Measurements from ENCODE around the gene TTI1. TPM values are rescaled to one million over a fixed set of nuclear protein-coding genes. Genes with fewer than 3 reads are reported as not detected.

TTI1 gene
- total and polyA plus RNA-seq, 2 donors (not counting 1 experiment from before 2014, with no cell fraction given) = 13.9 to 33.9 TPM

DNA sequence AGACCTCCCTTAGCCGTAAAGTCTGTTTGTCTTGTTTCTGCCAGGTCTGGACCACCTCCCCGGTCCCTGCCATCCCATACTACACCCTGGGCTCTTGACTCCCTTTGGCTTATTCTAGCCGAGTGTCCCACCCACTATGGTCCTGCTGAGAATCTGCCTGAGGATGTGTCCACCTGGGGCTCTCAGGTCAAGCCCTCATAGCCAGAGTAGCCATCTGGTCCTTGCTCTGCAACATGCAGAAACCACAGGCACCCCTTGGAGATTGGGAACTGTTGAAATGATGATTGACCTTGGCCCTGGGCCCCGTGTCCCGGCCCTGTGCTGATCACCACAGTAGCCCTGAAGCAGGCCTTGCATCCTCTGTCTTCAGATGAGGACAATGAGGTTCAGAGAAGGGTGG is 86.3 kb downstream of the TTI1 start:
- ATAC-seq (ENCODE audit: low read depth) = no peak
- no peak for TF ChIP-seq EZH2 (IDR thresholded peaks at IDR 0.05; ENCODE audit: borderline replicate concordance, insufficient read depth, low read depth, low read length, poor library complexity, severe bottlenecking)
- TF ChIP-seq, protein P1, sequence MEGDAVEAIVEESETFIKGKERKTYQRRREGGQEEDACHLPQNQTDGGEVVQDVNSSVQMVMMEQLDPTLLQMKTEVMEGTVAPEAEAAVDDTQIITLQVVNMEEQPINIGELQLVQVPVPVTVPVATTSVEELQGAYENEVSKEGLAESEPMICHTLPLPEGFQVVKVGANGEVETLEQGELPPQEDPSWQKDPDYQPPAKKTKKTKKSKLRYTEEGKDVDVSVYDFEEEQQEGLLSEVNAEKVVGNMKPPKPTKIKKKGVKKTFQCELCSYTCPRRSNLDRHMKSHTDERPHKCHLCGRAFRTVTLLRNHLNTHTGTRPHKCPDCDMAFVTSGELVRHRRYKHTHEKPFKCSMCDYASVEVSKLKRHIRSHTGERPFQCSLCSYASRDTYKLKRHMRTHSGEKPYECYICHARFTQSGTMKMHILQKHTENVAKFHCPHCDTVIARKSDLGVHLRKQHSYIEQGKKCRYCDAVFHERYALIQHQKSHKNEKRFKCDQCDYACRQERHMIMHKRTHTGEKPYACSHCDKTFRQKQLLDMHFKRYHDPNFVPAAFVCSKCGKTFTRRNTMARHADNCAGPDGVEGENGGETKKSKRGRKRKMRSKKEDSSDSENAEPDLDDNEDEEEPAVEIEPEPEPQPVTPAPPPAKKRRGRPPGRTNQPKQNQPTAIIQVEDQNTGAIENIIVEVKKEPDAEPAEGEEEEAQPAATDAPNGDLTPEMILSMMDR (IDR thresholded peaks at IDR 0.05) = no peak
- peaks cover under 1% of the 10 kb centered on the region for H3K9me3 Mint-ChIP-seq (ENCODE audit: insufficient read depth)

GRCh38 chr20:37945091-37945547 is 88.1 kb downstream of the TTI1 start:
- 76% methylated on average over 4 of the region's 11 CpGs for WGBS (ENCODE audit: insufficient coverage)
- Mint-ChIP-seq H3K4me1 (no peaks in the 10 kb centered on the region), H3K4me3 (no peak overlapping the region), H3K27me3 (peaks cover 25% of the 10 kb centered on the region), H3K9me3 (ENCODE audit: insufficient read depth) (peaks cover 2% of the 10 kb centered on the region), H3K27ac (no peak overlapping the region)
- H3K79me2 ChIP-seq (ENCODE audit: control insufficient read depth, insufficient read depth, low read length) = no peaks in the 10 kb centered on the region
- DNase-seq (no peak), ATAC-seq (ENCODE audit: low read depth) (no peak)
- intact Hi-C loops (cut with micrococcal nuclease) = no loop called here
- POLR2A ChIA-PET = no interaction called here
- H3K9me3 ChIP-seq (ENCODE audit: control extremely low read depth in 1 of 3, control insufficient read depth in 2 of 3, insufficient read depth in 1 of 3, low read length in 2 of 3) = peaks cover 0 to 21% (median 2%) of the 10 kb centered on the region in 3 donors
- no peak overlapping the region for H3K27ac ChIP-seq (ENCODE audit: low read length in 2 of 2)
- peaks cover 0 to 7% (median 0%) of the 10 kb centered on the region in 4 experiments for H3K27me3 ChIP-seq (replicated peaks in 1 of 4; ENCODE audit: control extremely low read depth in 1 of 4, control insufficient read depth in 3 of 4, insufficient read depth in 4 of 4, low read length in 3 of 4)
- no peak overlapping the region for H3K9ac ChIP-seq (ENCODE audit: low read length)
- no peaks in the 10 kb centered on the region for H4K20me1 ChIP-seq (ENCODE audit: control insufficient read depth, insufficient read depth, low read length, poor library complexity, severe bottlenecking)
- H3K36me3 ChIP-seq (replicated peaks in 1 of 2; ENCODE audit: control extremely low read depth in 1 of 2, control insufficient read depth in 1 of 2, extremely low read depth in 1 of 2, insufficient read depth in 2 of 2, low read length in 1 of 2) = no peaks in the 10 kb centered on the region
- H3K4me1 ChIP-seq (ENCODE audit: control insufficient read depth in 2 of 2, insufficient read depth in 2 of 2, low read length in 2 of 2) = no peaks in the 10 kb centered on the region
- CTCF ChIA-PET = no interaction called here
- no peak overlapping the region for H3K4me2 ChIP-seq (replicated peaks; ENCODE audit: low read depth, low read length, poor library complexity, severe bottlenecking)
- H2AFZ ChIP-seq (ENCODE audit: insufficient read depth, low read depth, low read length, poor library complexity, severe bottlenecking) = no peak overlapping the region
- TF ChIP-seq, protein P1 (IDR thresholded peaks at IDR 0.05) = no peak
- no peak for TF ChIP-seq EZH2 (IDR thresholded peaks at IDR 0.05; ENCODE audit: borderline replicate concordance, insufficient read depth, low read depth, low read length, poor library complexity, severe bottlenecking)
- no peak overlapping the region for H3K4me3 ChIP-seq (ENCODE audit: control extremely low read depth in 1 of 5, extremely low read depth in 1 of 5, insufficient read depth in 1 of 5, low read depth in 2 of 5, low read length in 4 of 5)

More for the DNA sequence above, 86.3 kb downstream of the TTI1 start:
- POLR2A ChIA-PET = no interaction called here
- CTCF ChIA-PET = no interaction called here
- H3K9me3 ChIP-seq (ENCODE audit: control extremely low read depth in 1 of 3, control insufficient read depth in 2 of 3, insufficient read depth in 1 of 3, low read length in 2 of 3) = peaks cover 0 to 15% (median 2%) of the 10 kb centered on the region in 3 donors
- H3K4me2 ChIP-seq (replicated peaks; ENCODE audit: low read depth, low read length, poor library complexity, severe bottlenecking) = no peak overlapping the region
- no peaks in the 10 kb centered on the region for H3K79me2 ChIP-seq (ENCODE audit: control insufficient read depth, insufficient read depth, low read length)
- Mint-ChIP-seq H3K4me3 (no peak overlapping the region), H3K27me3 (peaks cover 21% of the 10 kb centered on the region), H3K27ac (peak overlapping the region; percentile 37), H3K4me1 (no peaks in the 10 kb centered on the region)
- no peak overlapping the region for H3K4me3 ChIP-seq (ENCODE audit: control extremely low read depth in 1 of 5, extremely low read depth in 1 of 5, insufficient read depth in 1 of 5, low read depth in 2 of 5, low read length in 4 of 5)
- peaks cover 0 to 7% (median 0%) of the 10 kb centered on the region in 4 experiments for H3K27me3 ChIP-seq (replicated peaks in 1 of 4; ENCODE audit: control extremely low read depth in 1 of 4, control insufficient read depth in 3 of 4, insufficient read depth in 4 of 4, low read length in 3 of 4)
- WGBS (ENCODE audit: insufficient coverage) = 90% methylated on average over 5 of the region's 5 CpGs
- no peak overlapping the region for H3K27ac ChIP-seq (ENCODE audit: low read length in 2 of 2)
- intact Hi-C loops (cut with micrococcal nuclease) = no loop called here
- H3K4me1 ChIP-seq (ENCODE audit: control insufficient read depth in 2 of 2, insufficient read depth in 2 of 2, low read length in 2 of 2) = no peaks in the 10 kb centered on the region
- H3K36me3 ChIP-seq (replicated peaks in 1 of 2; ENCODE audit: control extremely low read depth in 1 of 2, control insufficient read depth in 1 of 2, extremely low read depth in 1 of 2, insufficient read depth in 2 of 2, low read length in 1 of 2) = no peaks in the 10 kb centered on the region
- no peak overlapping the region for H3K9ac ChIP-seq (ENCODE audit: low read length)
- H4K20me1 ChIP-seq (ENCODE audit: control insufficient read depth, insufficient read depth, low read length, poor library complexity, severe bottlenecking) = no peaks in the 10 kb centered on the region
- DNase-seq = no peak
- H2AFZ ChIP-seq (ENCODE audit: insufficient read depth, low read depth, low read length, poor library complexity, severe bottlenecking) = no peak overlapping the region

All from B cell (primary cell).